Smooth muscle cell (in vitro differentiated cells): ENCODE measurements around the gene PDK2. TPM values are rescaled to one million over a fixed set of nuclear protein-coding genes. Genes with fewer than 3 reads are reported as not detected.

Experiments used
- DNase-seq: peaks from one replicate; lab custom pipeline; 2025; ENCODE audit not compliant: unreplicated experiment; lab: John Stamatoyannopoulos, UW
- H2AFZ ChIP-seq: fragments of 200-600 bp; sonication (generic); 2 replicates; pipeline ENCODE4 v1.6.0; 2016; ENCODE audit warnings: antibody characterized with exemption, low read depth, mild to moderate bottlenecking
- H3F3A ChIP-seq: fragments of 200-600 bp; sonication (generic); 2 replicates; pipeline ENCODE4 v1.6.0; 2017; ENCODE audit warnings: antibody characterized with exemption, low read depth
- H3K27ac ChIP-seq: fragments of 200-600 bp; sonication (generic); 2 replicates; pipeline ENCODE4 v1.5.1; 2016; ENCODE audit warnings: low read depth, mild to moderate bottlenecking
- H3K27me3 ChIP-seq: fragments of 200-600 bp; sonication (generic); 2 replicates; pipeline ENCODE4 v1.6.1; 2016; ENCODE audit warnings: low read depth, mild to moderate bottlenecking
- H3K36me3 ChIP-seq: fragments of 200-600 bp; sonication (generic); 2 replicates; pipeline ENCODE4 v1.5.1; 2016; ENCODE audit warnings: low read depth
- H3K4me1 ChIP-seq: fragments of 200-600 bp; sonication (generic); 2 replicates; pipeline ENCODE4 v1.5.1; 2016; ENCODE audit warnings: low read depth
- H3K4me2 ChIP-seq: fragments of 200-600 bp; sonication (generic); 2 replicates; pipeline ENCODE4 v1.6.0; 2016; ENCODE audit warnings: mild to moderate bottlenecking
- H3K4me3 ChIP-seq: fragments of 200-600 bp; sonication (generic); 2 replicates; pipeline ENCODE4 v1.5.1; 2016; ENCODE audit warnings: mild to moderate bottlenecking
- H3K79me2 ChIP-seq: fragments of 200-600 bp; sonication (generic); 2 replicates; pipeline ENCODE4 v1.6.0; 2016; ENCODE audit warnings: low read depth, mild to moderate bottlenecking
- H3K9ac ChIP-seq: fragments of 200-600 bp; sonication (generic); 2 replicates; pipeline ENCODE4 v1.6.0; 2016; ENCODE audit warnings: low read depth
- H3K9me3 ChIP-seq: fragments of 200-600 bp; sonication (generic); replicated peaks from 2 replicates; pipeline ENCODE4 v1.5.1; 2016; ENCODE audit warnings: low read depth
- H4K20me1 ChIP-seq: fragments of 200-600 bp; sonication (generic); 2 replicates; pipeline ENCODE4 v1.6.0; 2016; ENCODE audit warnings: low read depth
- WGBS: methylation state at CpG from one replicate; pipeline ENCODE4 v1.1.7; 2016; ENCODE audit warnings: low lambda C conversion rate; 5-methylcytosine and 5-hydroxymethylcytosine counted together
- polyA plus RNA-seq: library from polyadenylated mRNA; unstranded; fragments of >200 nt; fragmentation: Nextera tagmentation; extraction: Ambion mirVana; gene quantifications from 2 replicates; pipeline ENCODE4 v1.2.1, GENCODE V29; 2016
- total RNA-seq: library from RNA; depleted of rRNA; stranded (reverse); fragments of >200 nt; gene quantifications from 2 replicates; pipeline ENCODE4 v1.2.3, GENCODE V29; 2014
- TF ChIP-seq, protein P1 (sequence below): fragments of 200-600 bp; sonication (generic); IDR thresholded peaks from 2 replicates; pipeline ENCODE4 v1.5.1; 2017; ENCODE audit warnings: borderline replicate concordance, mild to moderate bottlenecking, antibody characterized with exemption; ENCODE audit not compliant: insufficient read depth, poor library complexity, severe bottlenecking

Gene PDK2
- total and polyA plus RNA-seq, 2 experiments from 2014 or later, result 28.2 to 36.5 TPM

DNA sequence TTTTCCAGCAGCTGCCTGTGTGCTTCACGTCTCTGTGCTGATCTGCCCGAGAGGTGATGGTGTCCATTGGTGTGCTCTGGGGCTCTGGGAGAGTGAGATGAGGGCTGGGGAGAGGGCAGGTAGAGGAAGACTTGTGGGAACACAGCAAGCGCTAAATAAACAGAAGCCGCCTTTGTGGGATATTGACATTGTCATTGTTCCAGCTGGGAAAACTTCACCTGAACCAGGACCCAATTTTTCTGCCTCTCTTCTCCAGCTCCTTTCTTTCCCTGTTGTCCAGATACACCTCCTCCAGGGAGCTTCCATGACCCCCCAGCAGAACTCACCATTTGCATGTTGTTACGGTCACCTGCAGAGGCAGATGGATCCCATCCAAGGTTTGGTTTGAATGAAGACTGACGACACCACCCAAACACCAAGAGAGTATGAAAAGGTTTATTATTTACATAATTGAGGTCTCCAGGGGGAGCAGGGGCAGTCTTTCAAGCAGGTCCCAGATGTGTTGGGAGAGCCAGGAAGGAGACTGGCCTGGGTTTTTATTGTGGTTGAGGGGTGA is 42.8 kb upstream of the PDK2 start:
- Histone ChIP-seq H4K20me1 (peaks cover 5% of the 10 kb centered on the region), H3K9me3 (no peaks in the 10 kb centered on the region), H3K36me3 (no peaks in the 10 kb centered on the region), H3K79me2 (peaks cover 4% of the 10 kb centered on the region), H3K27ac (peak overlapping the region; percentile 73), H3K27me3 (no peaks in the 10 kb centered on the region), H3K4me1 (peaks cover 37% of the 10 kb centered on the region), H3F3A (peaks cover 9% of the 10 kb centered on the region), H2AFZ (no peak overlapping the region), H3K4me2 (peak overlapping the region; percentile 62), H3K9ac (no peak overlapping the region), H3K4me3 (no peak overlapping the region)
- 92% methylated on average over 6 of the region's 6 CpGs for WGBS
- TF ChIP-seq, protein P1, sequence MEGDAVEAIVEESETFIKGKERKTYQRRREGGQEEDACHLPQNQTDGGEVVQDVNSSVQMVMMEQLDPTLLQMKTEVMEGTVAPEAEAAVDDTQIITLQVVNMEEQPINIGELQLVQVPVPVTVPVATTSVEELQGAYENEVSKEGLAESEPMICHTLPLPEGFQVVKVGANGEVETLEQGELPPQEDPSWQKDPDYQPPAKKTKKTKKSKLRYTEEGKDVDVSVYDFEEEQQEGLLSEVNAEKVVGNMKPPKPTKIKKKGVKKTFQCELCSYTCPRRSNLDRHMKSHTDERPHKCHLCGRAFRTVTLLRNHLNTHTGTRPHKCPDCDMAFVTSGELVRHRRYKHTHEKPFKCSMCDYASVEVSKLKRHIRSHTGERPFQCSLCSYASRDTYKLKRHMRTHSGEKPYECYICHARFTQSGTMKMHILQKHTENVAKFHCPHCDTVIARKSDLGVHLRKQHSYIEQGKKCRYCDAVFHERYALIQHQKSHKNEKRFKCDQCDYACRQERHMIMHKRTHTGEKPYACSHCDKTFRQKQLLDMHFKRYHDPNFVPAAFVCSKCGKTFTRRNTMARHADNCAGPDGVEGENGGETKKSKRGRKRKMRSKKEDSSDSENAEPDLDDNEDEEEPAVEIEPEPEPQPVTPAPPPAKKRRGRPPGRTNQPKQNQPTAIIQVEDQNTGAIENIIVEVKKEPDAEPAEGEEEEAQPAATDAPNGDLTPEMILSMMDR, result no peak
- no peak for DNase-seq

DNA sequence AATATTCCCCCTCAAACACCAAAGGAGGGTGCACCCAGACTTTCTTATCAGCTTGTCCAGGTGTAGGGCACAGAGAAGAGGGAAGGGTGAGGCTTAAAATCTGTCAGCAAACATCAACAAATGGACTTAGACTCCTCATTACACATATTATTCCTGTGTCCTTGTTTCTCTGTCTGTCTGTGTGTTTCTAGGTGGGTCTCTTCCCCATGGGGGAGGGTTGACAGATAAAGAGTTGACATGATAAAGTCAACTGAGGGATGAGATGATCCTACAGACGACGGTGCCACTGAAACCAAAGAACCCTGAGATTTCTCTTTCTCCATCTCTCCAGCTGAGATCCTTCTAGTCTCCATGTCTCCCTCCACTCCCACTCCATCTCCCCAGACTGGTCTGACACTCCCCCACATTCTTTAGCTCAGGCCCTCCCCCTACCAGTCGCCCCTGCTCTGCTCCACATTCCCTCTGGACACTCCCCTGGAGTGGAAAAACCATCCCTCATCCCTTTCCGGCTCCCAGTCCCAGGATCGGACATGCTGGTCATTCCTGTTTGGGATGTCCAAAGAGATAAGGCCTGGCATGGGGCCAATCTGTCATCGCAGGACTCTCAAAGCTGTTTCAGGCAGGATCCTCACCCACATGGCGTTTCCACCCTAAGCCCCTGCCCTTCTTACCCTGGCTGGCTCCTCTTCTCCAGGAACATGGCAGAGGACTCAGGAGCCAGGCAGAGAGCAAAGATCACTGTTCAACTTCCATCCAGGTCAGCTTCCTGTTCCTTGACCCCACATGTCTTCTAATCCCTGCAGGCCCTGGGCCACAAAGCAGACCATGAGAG is 42.1 kb upstream of the PDK2 start:
- Histone ChIP-seq H3K79me2 (peaks cover 12% of the 10 kb centered on the region), H4K20me1 (peaks cover 8% of the 10 kb centered on the region), H3K4me3 (no peak overlapping the region), H3K9me3 (no peaks in the 10 kb centered on the region), H3K9ac (peak overlapping the region; percentile 7), H3K4me2 (peak overlapping the region; percentile 62), H3K36me3 (no peaks in the 10 kb centered on the region), H3K4me1 (peaks cover 33% of the 10 kb centered on the region), H3K27me3 (no peaks in the 10 kb centered on the region), H3F3A (peaks cover 14% of the 10 kb centered on the region), H3K27ac (peak overlapping the region; percentile 73), H2AFZ (peak overlapping the region; percentile 21)
- TF ChIP-seq, protein P1, result no peak
- no peak for DNase-seq
- 22% methylated on average over 7 of the region's 7 CpGs for WGBS

DNA sequence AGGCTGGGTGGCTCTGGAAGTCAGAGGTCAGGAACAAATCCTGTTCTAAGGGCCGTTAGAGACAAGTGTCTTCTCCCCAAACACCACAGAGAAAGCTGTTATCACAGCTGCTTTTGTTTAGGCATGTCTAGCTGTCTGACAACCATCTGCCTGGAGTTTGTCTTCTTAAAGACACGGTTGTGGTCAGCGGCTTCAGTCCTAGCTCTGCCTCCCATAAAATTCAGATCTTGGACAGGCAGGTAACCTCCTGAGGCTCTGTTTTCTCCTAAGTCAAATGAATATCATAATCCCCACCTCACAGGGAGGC is 41.5 kb upstream of the PDK2 start:
- H3K9me3 ChIP-seq, result no peaks in the 10 kb centered on the region
- peaks cover 14% of the 10 kb centered on the region for H3K79me2 ChIP-seq
- H3K4me3 ChIP-seq, result no peak overlapping the region
- peaks cover 8% of the 10 kb centered on the region for H4K20me1 ChIP-seq
- H3K9ac ChIP-seq, result peak overlapping the region; percentile 7
- peak overlapping the region; percentile 62 for H3K4me2 ChIP-seq
- peaks cover 33% of the 10 kb centered on the region for H3K4me1 ChIP-seq
- H3F3A ChIP-seq, result peaks cover 17% of the 10 kb centered on the region
- no peaks in the 10 kb centered on the region for H3K27me3 ChIP-seq
- WGBS, result 5% methylated on average over 3 of the region's 3 CpGs
- peak overlapping the region; percentile 73 for H3K27ac ChIP-seq
- no peak for DNase-seq
- H2AFZ ChIP-seq, result peak overlapping the region; percentile 21
- TF ChIP-seq, protein P1, result no peak
- H3K36me3 ChIP-seq, result no peaks in the 10 kb centered on the region
